ENCODE measurements around the gene RPAP3.

DNA sequence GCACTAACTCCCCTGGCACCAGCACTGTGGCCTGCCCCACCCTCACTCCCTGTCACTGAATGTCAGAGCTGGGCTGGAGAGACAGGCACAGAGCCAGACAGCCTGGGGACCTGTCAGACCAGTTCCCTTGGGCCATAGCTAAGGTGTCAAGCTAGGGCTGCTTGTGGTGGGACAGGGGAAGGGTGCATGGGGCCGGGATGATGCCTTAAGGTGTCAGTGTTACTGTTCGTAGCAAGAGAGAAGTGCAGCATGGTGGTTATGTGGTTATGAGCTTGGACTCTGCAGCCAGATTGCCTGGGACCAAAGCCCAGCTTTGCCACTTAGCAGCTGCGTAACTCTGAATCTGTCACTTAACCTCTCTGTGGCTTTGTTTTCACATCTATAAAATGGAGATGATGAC lies 49.1 kb upstream of the RPAP3 start:
- no peak for TF ChIP-seq YY1 (IDR thresholded peaks at IDR 0.05)
- TF ChIP-seq, protein P1, sequence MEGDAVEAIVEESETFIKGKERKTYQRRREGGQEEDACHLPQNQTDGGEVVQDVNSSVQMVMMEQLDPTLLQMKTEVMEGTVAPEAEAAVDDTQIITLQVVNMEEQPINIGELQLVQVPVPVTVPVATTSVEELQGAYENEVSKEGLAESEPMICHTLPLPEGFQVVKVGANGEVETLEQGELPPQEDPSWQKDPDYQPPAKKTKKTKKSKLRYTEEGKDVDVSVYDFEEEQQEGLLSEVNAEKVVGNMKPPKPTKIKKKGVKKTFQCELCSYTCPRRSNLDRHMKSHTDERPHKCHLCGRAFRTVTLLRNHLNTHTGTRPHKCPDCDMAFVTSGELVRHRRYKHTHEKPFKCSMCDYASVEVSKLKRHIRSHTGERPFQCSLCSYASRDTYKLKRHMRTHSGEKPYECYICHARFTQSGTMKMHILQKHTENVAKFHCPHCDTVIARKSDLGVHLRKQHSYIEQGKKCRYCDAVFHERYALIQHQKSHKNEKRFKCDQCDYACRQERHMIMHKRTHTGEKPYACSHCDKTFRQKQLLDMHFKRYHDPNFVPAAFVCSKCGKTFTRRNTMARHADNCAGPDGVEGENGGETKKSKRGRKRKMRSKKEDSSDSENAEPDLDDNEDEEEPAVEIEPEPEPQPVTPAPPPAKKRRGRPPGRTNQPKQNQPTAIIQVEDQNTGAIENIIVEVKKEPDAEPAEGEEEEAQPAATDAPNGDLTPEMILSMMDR (IDR thresholded peaks at IDR 0.05; ENCODE audit: low read depth, low read length, missing input control), result no peak
